ENCODE measurements around the gene AUTS2. TPM values are rescaled to one million over a fixed set of nuclear protein-coding genes. Genes with fewer than 3 reads are reported as not detected.

The AUTS2 gene
- total RNA-seq, 1 donor from 2014 or later, result 53.0 TPM

DNA sequence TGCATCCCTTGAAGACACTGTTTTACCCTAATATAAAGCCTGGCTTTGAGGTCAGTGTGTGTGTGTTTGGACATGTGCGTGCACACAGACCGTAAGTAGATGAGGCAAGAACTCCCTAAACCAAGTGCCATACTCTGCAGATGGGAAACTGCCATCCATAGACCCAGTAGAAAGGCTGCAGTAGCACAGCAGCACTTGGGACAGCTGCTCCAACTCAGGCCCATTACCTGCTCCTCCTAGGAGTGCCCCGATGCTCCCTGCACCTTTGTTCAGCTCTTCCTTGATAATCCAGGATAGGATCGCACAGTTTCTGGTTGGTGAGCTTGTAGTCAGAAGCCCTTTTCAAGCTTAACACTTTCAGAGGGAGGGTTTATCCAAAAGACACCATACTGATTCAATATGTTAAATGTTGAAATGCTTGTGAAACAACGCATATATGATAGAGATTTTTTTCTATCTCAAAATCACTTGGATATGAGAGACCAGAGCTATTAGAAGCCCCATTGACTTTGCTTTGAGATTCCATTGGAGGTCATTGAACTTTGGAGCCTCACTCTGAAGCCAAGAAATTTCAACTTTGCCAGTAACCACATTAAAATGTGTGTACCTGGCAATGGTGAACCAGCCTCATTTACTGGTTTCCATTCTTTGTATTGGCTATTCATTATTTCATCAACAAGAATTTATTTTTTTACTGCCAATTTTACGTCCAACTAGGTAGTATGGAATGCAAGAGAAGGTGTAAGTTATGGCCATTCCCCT, 776.7 kb downstream of the AUTS2 start:
- TF ChIP-seq POLR2AphosphoS5 (IDR thresholded peaks at IDR 0.05; ENCODE audit: insufficient read depth in 1 of 2, low read depth in 1 of 2), result no peak
- no peak for TF ChIP-seq POLR2A (IDR thresholded peaks at IDR 0.05)
- TF ChIP-seq, protein P1, sequence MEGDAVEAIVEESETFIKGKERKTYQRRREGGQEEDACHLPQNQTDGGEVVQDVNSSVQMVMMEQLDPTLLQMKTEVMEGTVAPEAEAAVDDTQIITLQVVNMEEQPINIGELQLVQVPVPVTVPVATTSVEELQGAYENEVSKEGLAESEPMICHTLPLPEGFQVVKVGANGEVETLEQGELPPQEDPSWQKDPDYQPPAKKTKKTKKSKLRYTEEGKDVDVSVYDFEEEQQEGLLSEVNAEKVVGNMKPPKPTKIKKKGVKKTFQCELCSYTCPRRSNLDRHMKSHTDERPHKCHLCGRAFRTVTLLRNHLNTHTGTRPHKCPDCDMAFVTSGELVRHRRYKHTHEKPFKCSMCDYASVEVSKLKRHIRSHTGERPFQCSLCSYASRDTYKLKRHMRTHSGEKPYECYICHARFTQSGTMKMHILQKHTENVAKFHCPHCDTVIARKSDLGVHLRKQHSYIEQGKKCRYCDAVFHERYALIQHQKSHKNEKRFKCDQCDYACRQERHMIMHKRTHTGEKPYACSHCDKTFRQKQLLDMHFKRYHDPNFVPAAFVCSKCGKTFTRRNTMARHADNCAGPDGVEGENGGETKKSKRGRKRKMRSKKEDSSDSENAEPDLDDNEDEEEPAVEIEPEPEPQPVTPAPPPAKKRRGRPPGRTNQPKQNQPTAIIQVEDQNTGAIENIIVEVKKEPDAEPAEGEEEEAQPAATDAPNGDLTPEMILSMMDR (IDR thresholded peaks at IDR 0.05), result no peak
- no peak overlapping the region for H3K4me3 ChIP-seq
- H3K4me1 ChIP-seq, result no peaks in the 10 kb centered on the region
- H3K9me3 ChIP-seq, result no peaks in the 10 kb centered on the region
- no peak overlapping the region for H3K27ac ChIP-seq
- no peaks in the 10 kb centered on the region for H3K27me3 ChIP-seq
- intact Hi-C loops (cut with DNase I), result no loop called here
- no peak for DNase-seq (ENCODE audit: extremely low spot score in 2 of 2)
- no peaks in the 10 kb centered on the region for H3K36me3 ChIP-seq

DNA sequence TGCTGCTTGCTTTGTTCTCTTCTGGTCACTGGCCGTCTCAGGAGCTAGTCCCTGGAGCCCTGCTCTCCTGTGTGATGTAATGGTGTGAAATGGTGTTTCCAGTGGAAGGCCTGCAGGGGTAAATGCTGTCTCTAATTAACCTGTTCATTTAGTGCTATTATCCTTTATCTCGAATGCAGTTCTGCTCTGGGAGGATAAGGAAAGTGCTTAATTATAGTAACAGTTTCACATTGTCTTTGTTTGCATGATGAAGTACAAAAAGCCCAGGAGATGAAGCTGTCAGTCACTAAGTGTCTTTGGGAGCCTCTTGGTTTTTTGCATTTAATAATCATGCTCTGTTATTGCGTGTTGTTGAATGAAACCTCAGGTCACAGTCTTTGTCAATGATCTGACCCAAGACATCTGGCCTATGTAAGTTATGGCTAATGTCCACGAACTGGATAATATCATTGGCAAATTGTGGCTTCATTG, 778.3 kb downstream of the AUTS2 start:
- no peaks in the 10 kb centered on the region for H3K27me3 ChIP-seq
- no peak for DNase-seq (ENCODE audit: extremely low spot score in 2 of 2)
- H3K4me1 ChIP-seq, result no peaks in the 10 kb centered on the region
- no peak overlapping the region for H3K27ac ChIP-seq
- H3K36me3 ChIP-seq, result no peaks in the 10 kb centered on the region
- intact Hi-C loops (cut with DNase I), result no loop called here
- no peaks in the 10 kb centered on the region for H3K9me3 ChIP-seq
- H3K4me3 ChIP-seq, result no peak overlapping the region
- TF ChIP-seq, protein P1 (IDR thresholded peaks at IDR 0.05), result no peak
- no peak for TF ChIP-seq POLR2A (IDR thresholded peaks at IDR 0.05)
- no peak for TF ChIP-seq POLR2AphosphoS5 (IDR thresholded peaks at IDR 0.05; ENCODE audit: insufficient read depth in 1 of 2, low read depth in 1 of 2)

DNA sequence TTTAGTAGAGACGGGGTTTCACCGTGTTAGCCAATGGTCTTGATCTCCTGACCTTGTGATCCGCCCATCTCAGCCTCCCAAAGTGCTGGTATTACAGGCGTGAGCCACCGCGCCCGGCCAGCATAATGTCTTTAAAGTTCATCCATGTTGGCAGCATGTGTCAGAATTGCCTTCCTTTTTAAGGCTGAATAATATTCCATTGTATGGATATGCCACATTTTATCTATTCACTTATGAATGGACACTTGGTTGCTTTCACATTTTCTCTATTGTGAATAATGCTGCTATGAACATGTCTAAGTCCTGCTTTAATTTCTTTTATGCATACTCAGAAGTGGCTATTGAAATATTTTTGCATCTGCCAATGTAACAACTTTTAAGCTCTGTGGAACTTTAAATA, 779.7 kb downstream of the AUTS2 start:
- H3K4me3 ChIP-seq, result no peak overlapping the region
- H3K27me3 ChIP-seq, result no peaks in the 10 kb centered on the region
- H3K9me3 ChIP-seq, result no peaks in the 10 kb centered on the region
- H3K27ac ChIP-seq, result no peak overlapping the region
- intact Hi-C loops (cut with DNase I), result no loop called here
- no peak for DNase-seq (ENCODE audit: extremely low spot score in 2 of 2)
- H3K36me3 ChIP-seq, result no peaks in the 10 kb centered on the region
- no peaks in the 10 kb centered on the region for H3K4me1 ChIP-seq
- TF ChIP-seq, protein P1 (IDR thresholded peaks at IDR 0.05), result no peak
- TF ChIP-seq POLR2A (IDR thresholded peaks at IDR 0.05) (no peak), POLR2AphosphoS5 (IDR thresholded peaks at IDR 0.05; ENCODE audit: insufficient read depth in 1 of 2, low read depth in 1 of 2) (no peak)

DNA sequence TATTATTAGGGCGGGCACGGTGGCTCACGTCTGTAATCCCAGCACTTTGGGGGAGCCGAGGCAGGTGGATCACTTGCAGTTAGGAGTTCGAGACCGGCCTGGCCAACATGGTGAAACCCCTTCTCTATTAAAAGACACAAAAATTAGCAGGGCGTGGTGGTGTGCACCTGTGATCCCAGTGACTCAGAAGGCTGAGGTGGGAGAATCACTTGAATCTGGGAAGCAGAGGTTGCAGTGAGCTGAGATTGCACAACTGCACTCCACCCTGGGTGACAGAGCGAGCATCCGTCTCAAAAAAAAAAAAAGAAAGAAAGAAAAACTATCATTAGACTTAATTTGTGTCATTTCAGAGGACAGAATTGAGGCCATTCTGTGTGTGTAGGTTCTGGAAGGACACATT, 780.9 kb downstream of the AUTS2 start:
- no peaks in the 10 kb centered on the region for H3K9me3 ChIP-seq
- H3K36me3 ChIP-seq, result no peaks in the 10 kb centered on the region
- H3K4me3 ChIP-seq, result no peak overlapping the region
- intact Hi-C loops (cut with DNase I), result no loop called here
- no peak overlapping the region for H3K27ac ChIP-seq
- DNase-seq (ENCODE audit: extremely low spot score in 2 of 2), result no peak
- no peaks in the 10 kb centered on the region for H3K4me1 ChIP-seq
- TF ChIP-seq, protein P1 (IDR thresholded peaks at IDR 0.05), result no peak
- TF ChIP-seq POLR2AphosphoS5 (IDR thresholded peaks at IDR 0.05; ENCODE audit: insufficient read depth in 1 of 2, low read depth in 1 of 2) (no peak), POLR2A (IDR thresholded peaks at IDR 0.05) (no peak)
- H3K27me3 ChIP-seq, result no peaks in the 10 kb centered on the region

DNA sequence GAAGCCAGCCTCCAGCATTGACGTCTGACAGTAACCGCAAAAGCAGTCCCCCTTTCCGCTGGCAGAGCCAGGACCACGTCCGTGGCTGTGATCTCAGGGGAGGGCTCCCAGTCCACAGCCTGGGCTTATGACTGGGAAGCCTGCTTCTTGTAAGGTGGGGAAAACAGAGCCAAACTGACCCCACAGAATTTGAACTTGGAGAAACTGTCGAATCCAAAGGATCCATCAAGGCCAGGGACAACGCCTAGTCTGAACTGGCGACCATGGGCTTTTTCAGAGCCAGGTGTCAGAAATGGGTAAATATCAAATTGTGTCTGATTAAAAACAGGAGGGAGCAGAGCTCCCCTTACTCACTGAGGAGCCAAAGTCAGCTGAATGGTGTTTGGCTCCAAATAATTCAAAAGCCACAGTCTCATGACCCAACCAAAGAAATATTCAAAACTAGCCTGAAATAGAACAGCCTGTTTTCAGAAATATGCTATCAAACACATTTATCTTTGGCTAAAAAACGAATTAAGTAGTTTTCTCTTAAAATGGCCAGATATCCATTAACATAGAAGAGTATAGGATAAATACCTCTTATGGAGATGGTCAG, 782.2 kb downstream of the AUTS2 start:
- peak overlapping the region; percentile 4 for H3K27ac ChIP-seq
- no peak for DNase-seq (ENCODE audit: extremely low spot score in 2 of 2)

More for the DNA sequence above, 782.2 kb downstream of the AUTS2 start:
- no peaks in the 10 kb centered on the region for H3K36me3 ChIP-seq
- H3K4me3 ChIP-seq, result no peak overlapping the region
- H3K27me3 ChIP-seq, result no peaks in the 10 kb centered on the region
- intact Hi-C loops (cut with DNase I), result no loop called here
- no peak for TF ChIP-seq POLR2A (IDR thresholded peaks at IDR 0.05)
- peak in 1 of 2 donors; percentile 48 for TF ChIP-seq POLR2AphosphoS5 (IDR thresholded peaks at IDR 0.05; ENCODE audit: insufficient read depth in 1 of 2, low read depth in 1 of 2)
- TF ChIP-seq, protein P1 (IDR thresholded peaks at IDR 0.05), result no peak
- H3K9me3 ChIP-seq, result no peaks in the 10 kb centered on the region
- H3K4me1 ChIP-seq, result no peaks in the 10 kb centered on the region

Data from vagina (tissue), 2 donors.